CD4-positive, alpha-beta T cell treated with Interleukin-10 for 1 hour (primary cell): ENCODE data around the gene MFF.
"Not testable (repeated sequence)": the region's sequence is repeated elsewhere in the genome, so short reads cannot be mapped to it uniquely, and the experiment has no call there.

ENCODE experiments used
- DNase-seq: peaks from one replicate; pipeline ENCODE4 v3.0.0-alpha.2; 2020

The MFF gene

DNA sequence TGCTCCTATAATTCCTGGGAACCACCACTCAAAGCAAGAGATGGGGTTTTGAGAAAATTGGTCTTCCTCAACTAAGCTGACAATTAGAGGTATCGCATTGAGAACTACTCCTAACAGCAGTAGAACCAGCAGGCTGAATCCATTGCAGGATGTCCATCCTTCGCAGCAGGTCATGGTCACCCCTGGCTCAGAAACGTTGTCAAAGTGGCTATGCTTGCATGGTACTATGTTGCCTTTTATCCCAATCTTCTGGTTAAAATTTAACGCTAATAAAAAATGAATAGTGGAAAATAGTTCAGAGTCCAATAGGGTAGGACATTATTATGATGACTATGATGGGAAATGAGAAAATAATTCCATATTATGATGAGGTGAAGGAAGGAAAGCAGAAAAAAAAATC lies 54.0 kb downstream of the MFF start, which contains the start of gene TM4SF20:
Gene TM4SF20 (minus strand): TSS at position 212 of the 400 bp plus-strand sequence. CDS start 38 bp downstream, at position 174.
- DNase-seq, result no peak

DNA sequence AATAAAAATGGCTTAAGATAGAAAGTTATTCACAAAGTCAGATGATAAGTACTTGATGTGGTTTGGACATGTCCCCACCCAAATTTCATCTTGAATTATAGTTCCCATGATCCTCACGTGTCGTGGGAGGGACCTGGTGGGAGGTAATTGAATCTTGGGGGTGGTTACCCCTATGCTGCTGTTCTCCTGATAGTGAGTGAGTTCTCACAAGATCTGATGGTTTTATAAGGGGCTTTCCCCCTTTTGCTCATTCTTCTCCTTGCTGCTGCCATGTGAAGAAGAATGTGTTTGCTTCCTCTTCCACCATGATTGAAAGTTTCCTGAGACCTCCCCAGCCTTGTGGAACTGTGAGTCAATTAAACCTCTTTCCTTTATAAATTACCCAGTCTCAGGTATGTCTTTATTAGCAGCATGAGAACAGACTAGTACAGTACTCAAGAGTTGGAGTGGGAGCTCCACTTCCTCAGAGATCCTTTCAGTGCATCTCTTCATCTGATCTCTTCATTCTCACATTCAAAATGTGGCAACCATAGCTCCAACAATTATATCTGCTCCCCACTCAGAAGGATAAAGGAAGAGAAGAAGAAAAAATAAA lies 57.3 kb downstream of the MFF start:
- DNase-seq, result not testable (repeated sequence)

DNA sequence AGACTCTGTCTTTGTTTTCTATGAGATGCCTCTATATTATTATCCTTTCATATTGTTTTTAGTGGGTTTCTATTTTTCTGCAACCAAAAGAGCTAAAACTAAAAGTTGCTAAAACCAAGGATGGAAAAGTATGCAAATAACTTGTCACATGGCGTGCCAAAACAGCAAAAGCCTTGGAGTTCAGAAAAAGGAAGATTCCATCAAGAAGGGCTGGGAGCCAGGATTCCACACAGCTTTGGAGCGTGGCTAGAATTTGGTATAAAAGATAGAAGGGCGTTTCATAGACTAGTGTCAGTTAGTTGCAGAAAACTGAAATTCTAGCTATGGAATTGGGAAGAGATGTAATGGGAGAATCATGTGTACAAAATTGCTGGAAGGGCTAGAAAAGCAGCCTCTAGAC lies 58.6 kb downstream of the MFF start:
- no peak for DNase-seq

DNA sequence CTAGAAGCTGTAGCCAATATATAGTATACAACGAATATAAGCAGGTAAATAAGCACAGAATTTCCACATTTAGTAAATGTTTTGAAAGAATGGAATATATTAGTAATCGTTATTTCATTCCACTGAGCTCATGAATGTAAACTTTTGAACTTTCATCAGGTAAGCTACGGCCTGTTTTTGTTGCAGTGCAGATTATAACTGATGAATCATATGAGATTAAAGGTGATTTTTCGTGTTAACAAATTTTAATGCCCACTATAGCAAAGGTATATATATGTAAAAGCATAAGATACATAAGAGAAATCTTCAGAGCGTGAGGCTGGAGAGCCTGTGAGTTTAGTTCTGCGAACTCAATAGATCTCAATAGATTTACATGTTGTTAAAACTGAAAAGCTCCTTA lies 61.6 kb downstream of the MFF start:
- no peak for DNase-seq

DNA sequence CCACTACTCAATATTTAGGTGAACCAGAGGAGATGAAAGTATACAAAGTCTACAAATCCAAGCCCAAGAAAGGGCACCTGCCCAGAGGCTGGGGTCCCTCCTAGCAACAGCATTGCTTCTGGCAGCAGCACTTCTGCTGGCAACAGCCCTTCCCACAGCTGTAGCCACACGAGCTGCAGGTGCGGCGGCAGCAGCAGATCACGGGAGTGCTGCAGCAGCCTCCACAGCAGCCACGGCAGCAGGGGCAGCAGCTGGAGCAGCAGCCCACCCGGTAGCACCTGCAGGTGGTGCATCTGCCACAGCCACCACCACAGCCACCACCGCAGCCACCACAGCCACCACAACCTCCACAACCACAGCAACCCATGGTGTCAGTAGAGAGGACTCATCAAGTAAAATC lies 62.5 kb downstream of the MFF start, which contains the start of gene SCYGR1:
Gene SCYGR1 (minus strand): TSS at position 367 of the 400 bp plus-strand sequence. CDS start 0 bp downstream, at position 367.
- not testable (repeated sequence) for DNase-seq

DNA sequence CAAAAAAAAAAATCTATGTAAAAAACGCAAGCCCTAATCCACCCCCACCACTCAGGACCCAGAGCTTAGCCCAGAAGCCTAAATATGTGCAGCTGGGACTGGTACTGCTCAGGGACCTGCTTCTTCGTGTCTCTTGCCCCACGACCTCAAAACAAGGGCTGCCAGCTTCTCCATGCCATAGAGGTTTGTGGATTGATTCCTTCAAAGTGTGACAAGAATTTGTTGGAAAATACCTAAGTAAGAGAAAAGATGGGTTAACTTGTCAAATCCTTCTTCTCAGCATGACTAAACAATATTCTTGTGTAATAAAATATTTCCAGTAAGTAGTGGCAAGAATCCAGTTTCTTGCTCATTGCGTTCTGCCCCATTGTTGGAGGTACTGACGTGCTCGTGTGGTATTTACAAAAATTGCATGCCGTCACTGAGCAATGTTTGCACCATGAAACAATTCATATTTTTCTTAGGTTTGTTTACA lies 63.5 kb downstream of the MFF start:
- no peak for DNase-seq

DNA sequence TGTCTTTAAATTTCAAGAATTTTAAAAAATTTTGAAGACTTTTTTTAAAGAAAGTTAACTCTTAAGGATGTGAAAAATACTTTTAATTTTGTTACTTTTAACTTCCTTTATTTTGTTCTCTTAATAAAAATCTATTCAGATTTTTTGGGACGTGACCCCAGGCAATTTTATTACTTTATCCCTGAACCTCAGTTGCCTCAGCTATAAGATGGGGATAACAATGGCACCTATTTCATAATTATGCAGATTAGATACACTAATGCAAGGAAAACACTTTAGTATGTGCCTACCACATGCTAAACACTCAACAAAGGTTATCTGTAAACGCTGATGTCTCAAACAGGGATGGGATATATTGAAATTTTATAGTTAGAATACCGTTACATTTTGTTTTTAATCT lies 64.2 kb downstream of the MFF start:
- DNase-seq, result no peak

DNA sequence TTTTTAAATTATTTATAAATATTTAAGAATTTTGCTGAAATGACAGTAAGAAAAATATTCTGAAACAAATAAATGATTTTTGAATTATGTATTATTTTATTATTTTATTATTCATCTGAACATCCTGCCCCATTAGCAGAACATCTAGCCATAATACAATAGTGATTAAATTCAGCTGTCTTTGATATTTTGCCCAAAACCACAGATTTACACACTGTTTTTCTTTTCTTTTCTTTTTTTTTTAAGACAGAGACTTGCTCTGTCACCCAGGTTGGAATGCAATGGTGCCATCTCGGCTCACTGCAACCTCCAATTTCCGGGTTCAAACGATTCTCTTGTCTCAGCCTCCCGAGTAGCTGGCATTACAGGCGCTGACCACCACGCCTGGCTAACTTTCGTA lies 64.6 kb downstream of the MFF start:
- no peak for DNase-seq

DNA sequence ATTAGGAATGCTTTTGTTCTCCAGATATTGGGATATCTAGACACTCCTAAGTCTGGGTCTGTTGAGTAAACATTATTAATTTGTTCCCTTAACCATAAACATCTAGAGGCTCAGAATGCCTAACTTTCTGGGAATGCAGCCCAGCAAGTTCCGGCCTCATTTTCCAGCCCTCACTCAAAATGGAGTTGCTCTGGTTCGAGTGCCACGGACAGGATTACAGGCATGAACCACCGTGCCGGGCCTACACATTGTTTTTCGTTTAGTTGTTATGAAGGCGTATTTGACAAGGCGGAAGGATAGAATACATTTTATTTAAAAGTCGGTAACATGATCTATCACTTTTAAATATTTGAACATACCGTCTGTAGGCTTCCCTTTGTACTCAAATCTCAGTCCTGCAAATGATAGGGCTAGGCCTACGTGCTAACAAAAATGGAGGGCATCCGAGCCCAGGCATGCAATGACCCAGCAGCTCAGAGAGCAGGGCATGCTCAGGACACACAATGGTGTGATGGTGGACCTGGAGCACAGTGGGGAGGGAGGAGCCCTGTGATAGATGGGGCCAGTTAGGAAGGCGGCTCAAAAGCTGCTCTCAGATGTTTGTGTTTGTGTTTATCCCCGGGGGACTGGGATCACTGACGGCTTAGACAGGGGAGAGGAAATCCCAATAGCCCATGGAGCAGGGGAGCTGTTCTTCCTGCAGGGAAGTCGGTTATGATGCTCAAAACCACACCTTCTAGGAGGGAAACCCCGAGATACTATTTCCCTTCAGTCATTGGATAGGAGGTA lies 65.6 kb downstream of the MFF start:
- no peak for DNase-seq

DNA sequence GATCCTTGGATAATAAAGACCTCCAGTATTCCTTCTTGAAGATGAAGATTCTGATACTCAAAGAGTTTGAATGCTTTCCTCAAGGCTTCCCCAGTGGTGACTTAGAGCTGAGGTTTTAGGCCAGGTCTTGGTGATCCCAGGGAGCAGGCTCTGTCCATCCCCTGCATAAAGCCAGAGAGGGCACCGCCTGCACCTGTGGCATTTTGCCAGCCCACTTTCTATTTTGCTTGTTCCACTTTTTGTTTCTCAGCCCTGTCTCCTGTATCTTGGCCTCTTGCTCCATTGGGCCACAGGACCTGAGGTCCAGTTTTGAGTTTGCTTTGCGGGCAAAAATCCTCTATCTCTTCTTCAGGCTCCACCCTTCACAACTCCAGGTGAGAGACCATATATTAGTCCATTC lies 69.3 kb downstream of the MFF start:
- no peak for DNase-seq

DNA sequence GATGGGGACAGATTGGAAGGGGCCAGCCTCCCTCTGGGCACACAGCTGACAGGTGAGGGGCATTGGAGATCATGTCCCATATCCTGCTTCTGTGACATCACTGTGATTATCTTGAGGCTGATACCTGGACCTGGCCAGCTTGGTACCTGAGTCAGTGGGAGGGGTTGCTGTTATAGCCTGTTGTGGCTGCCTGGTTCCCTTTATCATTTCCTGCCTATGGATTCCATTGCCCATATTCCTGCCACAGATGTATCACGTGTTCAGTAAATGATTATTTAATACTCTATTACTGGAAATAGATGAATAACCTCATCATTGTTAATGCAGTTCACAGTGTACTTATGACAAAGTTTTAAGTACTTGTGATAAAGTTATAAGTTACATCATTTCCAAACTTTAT lies 70.5 kb downstream of the MFF start:
- no peak for DNase-seq

DNA sequence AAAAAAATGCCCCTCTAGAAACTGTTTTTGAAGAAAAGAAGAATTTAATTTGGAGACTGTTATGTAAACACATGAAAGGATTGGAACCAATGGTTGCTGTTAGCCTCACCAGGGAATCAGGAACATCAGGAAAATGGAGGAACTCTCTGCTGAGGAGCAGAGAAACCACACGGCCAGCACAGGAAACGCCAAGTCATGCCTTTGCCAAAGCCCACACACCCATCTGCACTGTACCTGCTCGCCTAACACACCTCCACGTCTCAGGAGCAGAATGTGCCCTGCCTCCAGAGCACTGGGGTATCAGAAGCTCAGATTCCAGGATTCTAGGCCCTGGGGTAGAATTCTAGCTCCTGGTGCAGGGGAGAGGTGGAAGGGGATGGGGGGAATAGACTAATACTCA lies 72.5 kb downstream of the MFF start:
- DNase-seq, result no peak

DNA sequence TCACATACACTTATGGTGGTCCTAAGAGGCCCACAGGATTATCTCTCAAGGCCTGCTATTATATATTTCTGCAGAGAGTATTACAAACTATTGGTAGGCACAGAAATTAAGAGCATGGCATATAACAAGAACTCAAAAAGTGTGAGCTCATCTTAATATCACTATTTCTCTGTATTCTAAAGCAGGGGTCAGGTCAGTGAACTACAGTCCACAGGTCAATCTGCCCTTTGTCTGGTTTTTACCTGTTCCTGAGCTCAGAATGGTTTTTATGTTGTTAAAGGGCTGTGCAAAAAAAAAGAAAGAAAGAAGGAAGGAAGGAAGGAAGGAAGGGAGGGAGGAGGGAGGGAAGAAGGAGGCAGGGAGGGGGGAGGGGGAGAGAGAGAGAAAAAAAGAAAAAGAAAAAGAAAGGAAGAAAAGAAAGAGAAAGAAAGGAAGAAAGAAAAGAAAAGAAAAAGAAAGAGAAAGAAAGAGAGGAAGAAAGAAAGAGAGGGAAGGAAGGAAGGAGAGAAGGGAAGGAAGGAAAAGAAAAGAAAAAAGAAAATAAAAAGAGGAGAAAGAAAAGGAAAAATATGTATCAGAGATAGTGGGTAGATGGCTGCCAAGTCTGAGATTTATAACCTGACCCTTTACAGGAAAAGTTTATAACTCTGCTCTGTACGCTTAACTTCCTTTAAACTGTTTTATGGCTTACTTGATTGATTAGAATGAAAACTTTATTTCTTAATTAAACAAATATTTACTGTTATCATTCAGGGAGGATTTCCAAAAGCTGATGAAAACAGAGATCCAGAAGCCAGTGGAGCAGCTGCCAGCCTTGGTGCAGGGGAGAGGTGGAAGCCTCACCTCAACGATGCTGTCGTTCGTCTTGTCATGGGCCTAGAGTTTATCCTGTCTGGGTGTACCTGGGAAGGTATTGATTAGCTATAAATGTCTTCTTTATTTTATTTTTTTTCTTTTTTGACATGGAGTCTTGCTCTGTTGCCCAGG lies 73.9 kb downstream of the MFF start:
- DNase-seq, result no peak

DNA sequence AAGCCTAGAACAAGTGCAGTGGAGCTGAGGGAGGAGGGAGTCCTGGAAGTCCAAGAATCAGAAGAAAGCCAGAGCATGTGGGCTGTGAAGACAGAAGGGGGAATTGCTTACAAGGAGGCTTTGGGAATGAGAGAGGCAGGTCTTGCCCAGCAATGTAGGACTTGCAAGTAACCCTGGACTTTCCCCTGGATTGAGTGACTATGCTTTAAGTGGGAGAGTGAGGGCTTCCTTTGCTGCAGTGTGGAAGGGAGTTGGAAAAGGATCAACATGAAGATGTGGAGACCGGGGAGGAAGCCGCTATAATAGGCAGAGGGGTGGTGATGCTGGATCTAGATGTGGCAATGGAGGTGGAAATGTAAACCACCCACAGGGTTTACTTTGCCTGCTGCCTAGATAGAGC lies 76.5 kb downstream of the MFF start:
- no peak for DNase-seq

DNA sequence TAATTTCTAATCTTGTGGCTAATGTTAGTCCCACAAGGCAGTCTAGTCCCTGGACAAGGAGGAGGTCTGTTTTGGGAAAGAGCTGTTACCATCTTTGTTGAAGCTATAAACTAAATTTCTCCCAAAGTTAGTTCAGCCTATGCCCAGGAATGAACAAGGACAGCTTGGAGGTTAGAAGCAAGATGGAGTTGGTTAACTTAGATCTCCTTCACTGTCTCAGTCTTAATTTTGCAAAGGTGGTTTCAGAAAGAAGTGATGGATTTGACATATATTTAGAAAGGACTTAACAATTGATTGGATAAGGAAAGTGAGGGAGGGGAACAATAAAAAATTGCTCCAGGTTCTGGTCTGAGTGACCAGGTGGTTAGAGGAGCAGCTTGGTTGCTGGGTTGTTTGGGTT lies 77.3 kb downstream of the MFF start:
- no peak for DNase-seq

DNA sequence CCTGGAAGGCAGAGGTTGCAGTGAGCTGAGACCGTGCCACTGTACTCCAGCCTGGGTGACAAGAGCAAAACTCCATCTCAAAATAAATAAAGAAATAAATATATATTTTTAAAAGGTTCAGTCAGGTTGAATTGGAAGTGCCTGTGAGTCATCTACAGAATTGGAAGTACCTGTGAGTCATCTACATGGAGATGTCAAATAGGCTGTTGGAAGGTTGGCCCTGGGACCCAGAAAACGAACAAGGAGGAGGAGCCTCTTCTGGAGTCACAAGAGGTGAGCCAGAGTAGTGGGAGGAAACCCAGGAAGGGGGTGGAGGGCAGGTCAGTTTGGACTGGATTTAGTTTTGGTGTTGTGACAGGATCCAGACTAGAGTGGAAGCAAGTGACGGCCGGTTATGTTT lies 77.9 kb downstream of the MFF start:
- no peak for DNase-seq

DNA sequence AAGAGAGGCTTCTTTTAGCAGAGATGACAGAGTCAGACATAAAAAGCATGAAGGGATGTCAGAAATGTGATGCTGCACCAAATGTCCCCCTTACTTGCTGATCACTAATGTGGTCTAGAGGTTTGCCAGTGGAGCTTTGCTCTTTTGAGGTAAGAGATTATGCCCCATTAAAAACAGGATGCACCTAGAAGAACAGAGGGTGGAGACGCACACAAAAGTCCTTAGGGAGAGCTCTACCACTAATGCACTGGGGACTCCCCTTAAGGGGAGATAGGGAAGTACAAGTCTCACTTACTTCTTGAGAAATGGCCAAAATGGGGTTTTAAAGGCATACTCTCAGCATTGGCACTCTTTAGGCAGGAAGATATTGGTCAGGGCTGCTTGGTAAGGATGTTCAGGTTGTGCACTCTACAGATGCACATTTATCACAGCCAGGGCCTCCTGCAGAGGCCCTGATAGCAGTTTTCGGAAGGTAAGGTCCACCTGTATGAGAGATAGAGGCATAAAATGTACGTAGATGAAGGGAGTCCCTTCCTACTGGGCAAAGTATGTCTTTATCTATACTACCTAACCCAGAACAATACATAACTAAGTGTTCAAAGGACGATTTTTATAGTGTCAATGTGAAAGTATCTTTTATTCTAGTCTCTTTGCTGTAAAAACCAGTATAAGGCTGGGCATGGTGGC lies 79.7 kb downstream of the MFF start:
- DNase-seq, result no peak

DNA sequence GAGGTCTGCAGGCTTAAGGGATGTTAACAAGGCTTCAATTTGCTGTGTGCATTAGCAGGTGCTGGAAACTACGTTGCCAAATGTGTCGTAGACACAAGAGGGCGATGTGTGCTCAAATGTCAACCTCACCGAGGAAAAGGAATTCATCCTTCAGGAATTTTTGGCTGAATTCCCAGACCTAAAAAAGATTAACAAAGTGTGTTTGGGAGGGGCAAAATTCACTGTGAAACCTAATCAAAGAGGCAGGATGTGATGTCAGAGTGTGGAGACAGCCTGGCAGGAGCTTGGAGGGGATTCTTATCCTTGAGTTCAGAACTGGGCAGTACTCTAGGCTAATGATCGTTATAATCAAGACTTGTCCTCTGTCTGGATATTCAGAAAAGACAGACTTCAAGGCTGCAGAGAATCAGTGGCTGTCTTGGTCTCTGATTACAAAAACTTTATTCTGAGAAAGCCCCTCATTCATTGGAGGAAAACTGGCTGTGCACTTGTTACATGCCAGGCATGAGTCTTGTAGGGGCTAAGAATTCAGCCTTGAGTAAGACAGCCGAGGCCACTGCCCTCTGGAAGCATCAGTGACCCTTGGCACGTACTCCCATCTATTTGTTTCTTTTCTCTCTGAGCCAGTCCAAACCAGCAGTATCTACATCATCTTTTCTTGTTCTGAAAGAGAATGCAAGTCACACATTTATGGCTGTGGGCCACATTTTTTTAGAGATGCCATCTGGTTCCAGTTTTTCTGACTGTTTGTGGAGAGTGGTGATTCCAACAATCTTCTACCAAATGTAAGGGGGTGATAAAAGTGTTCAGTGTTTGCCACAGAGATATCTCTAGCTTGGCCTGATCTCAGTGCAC lies 81.4 kb downstream of the MFF start:
- DNase-seq, result no peak
